ENCODE data around the gene APBB1IP.

- no peak for TF ChIP-seq CTCF (IDR thresholded peaks at IDR 0.05)
- no peak for TF ChIP-seq POLR2A (IDR thresholded peaks at IDR 0.05)
Observed at GRCh38 chr10:26502986-26503385, 64.8 kb downstream of the APBB1IP start.
